HG02840 (cell line): ENCODE results near the gene LILRB5.
"Not testable (repeated sequence)": the region's sequence is repeated elsewhere in the genome, so short reads cannot be mapped to it uniquely, and the experiment has no call there.

Source experiments
- ATAC-seq: cut with Tn5 transposase; IDR thresholded peaks from one replicate; pipeline ENCODE4 v1.9.1; 2021; ENCODE audit warnings: mild to moderate bottlenecking, moderate library complexity, moderate number of reproducible peaks; ENCODE audit not compliant: unreplicated experiment, low FRiP score

LILRB5 gene

GRCh38 chr19:54257116-54257480 is at the start of gene LILRB5:
Gene LILRB5, minus strand, starts transcription at chr19:54257273. Its CDS starts 80 bp downstream, at chr19:54257193.
- no peak for ATAC-seq

- ATAC-seq: no peak
Measured at GRCh38 chr19:54305141-54305540, 48.1 kb upstream of the LILRB5 start.

- no peak for ATAC-seq
Measured at GRCh38 chr19:54302257-54302656, 45.2 kb upstream of the LILRB5 start.

GRCh38 chr19:54299515-54299914 is 42.4 kb upstream of the LILRB5 start:
- no peak for ATAC-seq

- ATAC-seq: no peak
Measured at GRCh38 chr19:54299126-54299498, 42.0 kb upstream of the LILRB5 start.

GRCh38 chr19:54298357-54299125 is 41.5 kb upstream of the LILRB5 start:
- ATAC-seq: no peak

GRCh38 chr19:54297759-54298305 is 40.8 kb upstream of the LILRB5 start:
- ATAC-seq: no peak

- ATAC-seq: no peak
Measured at GRCh38 chr19:54294539-54294938, 37.5 kb upstream of the LILRB5 start.

- ATAC-seq: not testable (repeated sequence)
Measured at GRCh38 chr19:54289160-54289559, 32.1 kb upstream of the LILRB5 start.

- ATAC-seq: no peak
Measured at GRCh38 chr19:54287456-54287855, 30.4 kb upstream of the LILRB5 start.

- ATAC-seq: not testable (repeated sequence)
Measured at GRCh38 chr19:54286283-54286682, 29.2 kb upstream of the LILRB5 start.

- ATAC-seq: not testable (repeated sequence)
Measured at GRCh38 chr19:54285427-54286056, 28.5 kb upstream of the LILRB5 start.

GRCh38 chr19:54282686-54283470 is 25.8 kb upstream of the LILRB5 start:
- ATAC-seq: no peak

- not testable (repeated sequence) for ATAC-seq
Measured at GRCh38 chr19:54281729-54282075, 24.6 kb upstream of the LILRB5 start.

- no peak for ATAC-seq
Measured at GRCh38 chr19:54281007-54281728, 24.1 kb upstream of the LILRB5 start, which contains the start of gene LILRB2. Gene LILRB2, minus strand, starts transcription at chr19:54281110. Its CDS starts 614 bp downstream, at chr19:54280496.

- not testable (repeated sequence) for ATAC-seq
Measured at GRCh38 chr19:54280441-54280840, 23.4 kb upstream of the LILRB5 start.

- not testable (repeated sequence) for ATAC-seq
Measured at GRCh38 chr19:54280025-54280424, 23.0 kb upstream of the LILRB5 start.

GRCh38 chr19:54279406-54279962 is 22.4 kb upstream of the LILRB5 start:
- no peak for ATAC-seq

- ATAC-seq: not testable (repeated sequence)
Measured at GRCh38 chr19:54278571-54279195, 21.6 kb upstream of the LILRB5 start.
